ENCODE results near the gene NCAM1.

NCAM1 gene

DNA sequence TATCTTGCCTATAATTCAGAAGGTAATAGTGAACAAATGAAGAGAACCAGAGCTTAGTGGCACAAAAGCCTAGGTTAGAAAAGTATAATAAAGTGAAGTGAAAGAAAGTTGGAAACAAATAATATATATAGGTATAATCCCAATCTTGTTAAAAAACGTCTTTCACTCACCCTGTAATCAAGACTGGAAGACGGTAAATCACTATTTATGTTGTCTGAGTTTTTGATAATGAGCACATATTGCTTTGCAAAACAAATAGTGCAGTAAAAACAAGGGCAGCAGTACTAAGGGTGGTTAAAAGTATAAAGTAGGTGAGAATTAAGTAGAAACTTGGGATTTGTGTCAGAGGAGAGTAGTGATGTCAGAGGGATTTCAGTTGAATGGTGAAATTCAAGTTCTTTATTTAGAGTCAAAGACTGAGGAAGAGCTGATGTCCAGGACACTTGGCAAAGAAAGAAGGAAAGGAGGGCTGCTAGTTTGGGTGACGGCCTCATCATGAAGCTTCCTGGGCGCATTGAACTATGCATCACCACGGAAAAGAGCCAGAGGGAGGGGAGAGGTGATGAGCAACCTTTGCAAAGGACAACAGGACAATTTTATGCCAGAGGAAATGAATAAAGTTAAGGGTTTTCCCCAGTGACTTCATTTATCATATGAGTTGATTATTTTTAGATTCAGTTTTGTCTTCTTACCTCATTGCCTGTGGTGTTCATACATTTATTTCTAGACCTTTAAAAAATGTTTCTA lies 11.4 kb downstream of the NCAM1 start:
- no peaks in the 10 kb centered on the region for H3K36me3 ChIP-seq (replicated peaks in 1 of 2; ENCODE audit: control insufficient read depth in 2 of 2, insufficient read depth in 2 of 2, low read length in 2 of 2)
- H2AK5ac ChIP-seq (ENCODE audit: low read depth, low read length): no peak overlapping the region
- H2BK15ac ChIP-seq (ENCODE audit: low read length): no peak overlapping the region
- H3K4me2 ChIP-seq (ENCODE audit: insufficient read depth, low read length, poor library complexity, severe bottlenecking): no peak overlapping the region
- no peak overlapping the region for H3K23ac ChIP-seq (ENCODE audit: low read depth, low read length, poor library complexity)
- no peaks in the 10 kb centered on the region for H3K27me3 ChIP-seq (ENCODE audit: control insufficient read depth in 3 of 3, insufficient read depth in 3 of 3, low read depth in 1 of 3, low read length in 3 of 3)
- H2AFZ ChIP-seq (ENCODE audit: low read length): no peak overlapping the region
- no peak overlapping the region for H3K4me3 ChIP-seq (ENCODE audit: low read length in 2 of 2)
- no peak overlapping the region for H2BK5ac ChIP-seq (ENCODE audit: low read length)
- H3K4me1 ChIP-seq (ENCODE audit: control insufficient read depth in 2 of 2, insufficient read depth in 1 of 2, low read depth in 1 of 2, low read length in 2 of 2): peaks cover 0 to under 1% of the 10 kb centered on the region in 2 donors
- H2BK12ac ChIP-seq (ENCODE audit: low read length): no peak overlapping the region
- H4K91ac ChIP-seq (ENCODE audit: low read depth, low read length, poor library complexity): no peak overlapping the region
- H3K79me1 ChIP-seq (ENCODE audit: low read depth, low read length): no peaks in the 10 kb centered on the region
- no peak overlapping the region for H3K27ac ChIP-seq (replicated peaks; ENCODE audit: low read length)
- no peak overlapping the region for H3K14ac ChIP-seq (ENCODE audit: low read length)
- no peak overlapping the region for H2BK120ac ChIP-seq (ENCODE audit: low read depth, low read length)
- no peak overlapping the region for H3K9ac ChIP-seq (ENCODE audit: low read depth, low read length, poor library complexity)
- H3K18ac ChIP-seq (ENCODE audit: low read length): no peak overlapping the region
- DNase-seq (ENCODE audit: low spot score): no peak
- H4K8ac ChIP-seq (ENCODE audit: low read depth, low read length): no peak overlapping the region
- H3K4ac ChIP-seq (ENCODE audit: low read length): no peak overlapping the region
- WGBS, 2 donors (ENCODE audit: extremely low coverage in 2 of 2, insufficient read length in 2 of 2, insufficient replicate concordance in 1 of 2): no CpG with 5 or more reads among the region's 5 CpGs
- no peaks in the 10 kb centered on the region for H3K9me3 ChIP-seq (replicated peaks in 1 of 2; ENCODE audit: control insufficient read depth in 2 of 2, insufficient read depth in 1 of 2, low read depth in 1 of 2, low read length in 2 of 2)

DNA sequence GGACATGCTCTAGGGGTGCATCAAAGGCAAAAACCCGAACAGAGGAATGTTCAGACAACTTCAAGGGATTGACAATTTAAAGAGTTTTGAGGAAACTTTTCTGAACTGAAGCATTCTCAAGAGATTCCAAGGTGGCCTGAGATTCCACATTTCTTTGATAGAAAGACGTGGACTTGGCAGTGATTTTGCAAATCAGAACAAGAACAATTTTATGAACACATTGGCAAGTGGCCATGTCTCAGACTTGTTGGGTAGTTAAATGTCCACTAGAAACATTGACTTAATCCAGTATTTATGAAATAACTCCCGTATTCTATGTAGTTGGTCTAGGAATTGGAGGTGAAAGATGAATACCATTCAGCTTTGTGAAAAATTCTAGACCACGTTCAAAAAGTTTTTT lies 13.8 kb downstream of the NCAM1 start:
- H3K79me1 ChIP-seq (ENCODE audit: low read depth, low read length): no peaks in the 10 kb centered on the region
- H3K27me3 ChIP-seq (ENCODE audit: control insufficient read depth in 3 of 3, insufficient read depth in 3 of 3, low read depth in 1 of 3, low read length in 3 of 3): no peaks in the 10 kb centered on the region
- no peak overlapping the region for H3K14ac ChIP-seq (ENCODE audit: low read length)
- no peak overlapping the region for H3K27ac ChIP-seq (replicated peaks; ENCODE audit: low read length)
- no peak overlapping the region for H3K4me2 ChIP-seq (ENCODE audit: insufficient read depth, low read length, poor library complexity, severe bottlenecking)
- no peak overlapping the region for H3K4me3 ChIP-seq (ENCODE audit: low read length in 2 of 2)
- DNase-seq (ENCODE audit: low spot score): no peak
- H2BK120ac ChIP-seq (ENCODE audit: low read depth, low read length): no peak overlapping the region
- no peak overlapping the region for H2BK12ac ChIP-seq (ENCODE audit: low read length)
- no peaks in the 10 kb centered on the region for H3K9me3 ChIP-seq (replicated peaks in 1 of 2; ENCODE audit: control insufficient read depth in 2 of 2, insufficient read depth in 1 of 2, low read depth in 1 of 2, low read length in 2 of 2)
- peaks cover 0 to 5% of the 10 kb centered on the region in 2 donors for H3K4me1 ChIP-seq (ENCODE audit: control insufficient read depth in 2 of 2, insufficient read depth in 1 of 2, low read depth in 1 of 2, low read length in 2 of 2)
- no peak overlapping the region for H2BK15ac ChIP-seq (ENCODE audit: low read length)
- H3K9ac ChIP-seq (ENCODE audit: low read depth, low read length, poor library complexity): no peak overlapping the region
- no peak overlapping the region for H2AFZ ChIP-seq (ENCODE audit: low read length)
- no peak overlapping the region for H3K4ac ChIP-seq (ENCODE audit: low read length)
- H4K91ac ChIP-seq (ENCODE audit: low read depth, low read length, poor library complexity): no peak overlapping the region
- no peak overlapping the region for H3K23ac ChIP-seq (ENCODE audit: low read depth, low read length, poor library complexity)
- no peak overlapping the region for H2BK5ac ChIP-seq (ENCODE audit: low read length)
- no peak overlapping the region for H4K8ac ChIP-seq (ENCODE audit: low read depth, low read length)
- WGBS, 2 donors (ENCODE audit: extremely low coverage in 2 of 2, insufficient read length in 2 of 2, insufficient replicate concordance in 1 of 2): no CpG with 5 or more reads among the region's 4 CpGs
- H2AK5ac ChIP-seq (ENCODE audit: low read depth, low read length): no peak overlapping the region
- no peak overlapping the region for H3K18ac ChIP-seq (ENCODE audit: low read length)
- H3K36me3 ChIP-seq (replicated peaks in 1 of 2; ENCODE audit: control insufficient read depth in 2 of 2, insufficient read depth in 2 of 2, low read length in 2 of 2): no peaks in the 10 kb centered on the region

DNA sequence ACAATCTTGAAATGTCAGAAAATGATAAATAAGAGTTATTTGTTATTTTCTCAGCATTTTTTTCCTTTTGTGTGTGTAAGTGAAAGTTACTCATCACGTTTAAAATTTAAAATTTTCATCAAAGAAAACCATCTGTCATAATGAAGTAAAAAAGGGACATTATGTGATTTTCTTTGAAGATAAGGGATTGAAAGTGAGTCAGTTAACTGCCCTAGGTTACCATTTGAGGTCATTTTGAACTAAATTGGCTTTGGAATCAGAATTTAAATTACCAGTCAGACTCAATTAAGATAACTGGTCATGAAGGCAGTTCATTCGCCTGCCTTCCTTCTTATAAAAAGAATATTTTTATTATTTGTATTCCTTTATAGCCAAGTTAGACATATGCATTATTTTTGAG lies 14.3 kb downstream of the NCAM1 start:
- H3K18ac ChIP-seq (ENCODE audit: low read length): no peak overlapping the region
- H3K4me2 ChIP-seq (ENCODE audit: insufficient read depth, low read length, poor library complexity, severe bottlenecking): no peak overlapping the region
- H3K79me1 ChIP-seq (ENCODE audit: low read depth, low read length): no peaks in the 10 kb centered on the region
- H4K91ac ChIP-seq (ENCODE audit: low read depth, low read length, poor library complexity): no peak overlapping the region
- no peak overlapping the region for H4K8ac ChIP-seq (ENCODE audit: low read depth, low read length)
- H3K4me3 ChIP-seq (ENCODE audit: low read length in 2 of 2): no peak overlapping the region
- DNase-seq (ENCODE audit: low spot score): no peak
- no peak overlapping the region for H2BK15ac ChIP-seq (ENCODE audit: low read length)
- H2AFZ ChIP-seq (ENCODE audit: low read length): no peak overlapping the region
- no peak overlapping the region for H2BK120ac ChIP-seq (ENCODE audit: low read depth, low read length)
- H3K4me1 ChIP-seq (ENCODE audit: control insufficient read depth in 2 of 2, insufficient read depth in 1 of 2, low read depth in 1 of 2, low read length in 2 of 2): peaks cover 0 to 5% of the 10 kb centered on the region in 2 donors
- H3K9ac ChIP-seq (ENCODE audit: low read depth, low read length, poor library complexity): no peak overlapping the region
- H2BK5ac ChIP-seq (ENCODE audit: low read length): no peak overlapping the region
- no peaks in the 10 kb centered on the region for H3K36me3 ChIP-seq (replicated peaks in 1 of 2; ENCODE audit: control insufficient read depth in 2 of 2, insufficient read depth in 2 of 2, low read length in 2 of 2)
- H3K9me3 ChIP-seq (replicated peaks in 1 of 2; ENCODE audit: control insufficient read depth in 2 of 2, insufficient read depth in 1 of 2, low read depth in 1 of 2, low read length in 2 of 2): no peaks in the 10 kb centered on the region
- H3K27ac ChIP-seq (replicated peaks; ENCODE audit: low read length): no peak overlapping the region
- no peak overlapping the region for H2BK12ac ChIP-seq (ENCODE audit: low read length)
- H3K27me3 ChIP-seq (ENCODE audit: control insufficient read depth in 3 of 3, insufficient read depth in 3 of 3, low read depth in 1 of 3, low read length in 3 of 3): no peaks in the 10 kb centered on the region
- no CpG with 5 or more reads among the region's 2 CpGs for WGBS, 2 donors (ENCODE audit: extremely low coverage in 2 of 2, insufficient read length in 2 of 2, insufficient replicate concordance in 1 of 2)
- no peak overlapping the region for H3K14ac ChIP-seq (ENCODE audit: low read length)
- no peak overlapping the region for H3K4ac ChIP-seq (ENCODE audit: low read length)
- H2AK5ac ChIP-seq (ENCODE audit: low read depth, low read length): no peak overlapping the region
- H3K23ac ChIP-seq (ENCODE audit: low read depth, low read length, poor library complexity): no peak overlapping the region

DNA sequence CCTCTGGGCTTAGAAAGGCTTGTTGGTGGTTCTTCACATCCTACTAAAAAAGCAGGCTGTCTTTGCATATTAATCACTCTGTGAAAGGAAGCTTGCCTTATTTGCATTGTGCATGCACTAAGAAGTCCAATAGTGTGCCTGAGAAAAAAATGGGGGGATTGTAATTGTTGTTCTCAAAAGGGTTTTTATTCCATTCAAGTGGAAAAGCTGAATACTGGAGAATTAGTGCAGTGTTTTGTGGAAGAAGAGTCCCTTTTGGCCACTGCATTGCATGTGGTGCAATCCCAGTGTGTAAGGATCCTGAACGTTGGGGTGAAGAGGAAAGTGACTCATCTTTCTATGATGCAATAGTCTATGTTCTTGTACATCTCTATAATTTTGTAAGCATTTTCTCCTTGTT lies 16.5 kb downstream of the NCAM1 start:
- Histone ChIP-seq H3K9me3 (replicated peaks in 1 of 2; ENCODE audit: control insufficient read depth in 2 of 2, insufficient read depth in 1 of 2, low read depth in 1 of 2, low read length in 2 of 2) (no peaks in the 10 kb centered on the region), H3K27ac (replicated peaks; ENCODE audit: low read length) (no peak overlapping the region), H4K8ac (ENCODE audit: low read depth, low read length) (no peak overlapping the region), H3K4ac (ENCODE audit: low read length) (no peak overlapping the region), H3K18ac (ENCODE audit: low read length) (no peak overlapping the region), H2AK5ac (ENCODE audit: low read depth, low read length) (no peak overlapping the region), H3K4me3 (ENCODE audit: low read length in 2 of 2) (no peak overlapping the region), H2BK120ac (ENCODE audit: low read depth, low read length) (no peak overlapping the region), H2BK5ac (ENCODE audit: low read length) (no peak overlapping the region), H2BK15ac (ENCODE audit: low read length) (no peak overlapping the region), H4K91ac (ENCODE audit: low read depth, low read length, poor library complexity) (no peak overlapping the region), H3K4me1 (ENCODE audit: control insufficient read depth in 2 of 2, insufficient read depth in 1 of 2, low read depth in 1 of 2, low read length in 2 of 2) (peaks cover 0 to 5% of the 10 kb centered on the region in 2 donors), H3K4me2 (ENCODE audit: insufficient read depth, low read length, poor library complexity, severe bottlenecking) (no peak overlapping the region), H3K23ac (ENCODE audit: low read depth, low read length, poor library complexity) (no peak overlapping the region), H2AFZ (ENCODE audit: low read length) (peak overlapping the region; percentile 52), H3K14ac (ENCODE audit: low read length) (no peak overlapping the region), H3K9ac (ENCODE audit: low read depth, low read length, poor library complexity) (no peak overlapping the region), H3K36me3 (replicated peaks in 1 of 2; ENCODE audit: control insufficient read depth in 2 of 2, insufficient read depth in 2 of 2, low read length in 2 of 2) (no peaks in the 10 kb centered on the region), H3K79me1 (ENCODE audit: low read depth, low read length) (no peaks in the 10 kb centered on the region), H2BK12ac (ENCODE audit: low read length) (no peak overlapping the region), H3K27me3 (ENCODE audit: control insufficient read depth in 3 of 3, insufficient read depth in 3 of 3, low read depth in 1 of 3, low read length in 3 of 3) (no peaks in the 10 kb centered on the region)
- peak; percentile 15 for DNase-seq (ENCODE audit: low spot score)
- no CpG with 5 or more reads among the region's 1 CpG for WGBS, 2 donors (ENCODE audit: extremely low coverage in 2 of 2, insufficient read length in 2 of 2, insufficient replicate concordance in 1 of 2)

Data from neuronal stem cell (in vitro differentiated cells).